Breast epithelium (tissue), 3 donors: ENCODE measurements around the gene BABAM2.

Experiments
- CTCF ChIP-seq, 3 donors: fragments of 450-650 bp; IDR thresholded peaks; one replicate each; pipeline ENCODE4 v1.5.1; 2016 to 2017; ENCODE audit warnings: antibody characterized with exemption in 3 of 3, mild to moderate bottlenecking in 3 of 3, moderate library complexity in 3 of 3
- POLR2A ChIP-seq: fragments of 450-650 bp; IDR thresholded peaks from one replicate; pipeline ENCODE4 v1.6.1; 2016; ENCODE audit warnings: antibody characterized with exemption, mild to moderate bottlenecking, moderate library complexity
- POLR2AphosphoS5 ChIP-seq, 3 donors: sonication (generic); formaldehyde crosslinking; IDR thresholded peaks; one replicate each; pipeline ENCODE4 v1.6.1; 2017; ENCODE audit warnings: antibody characterized with exemption in 3 of 3

- TF ChIP-seq CTCF (IDR thresholded peaks at IDR 0.05) (no peak), POLR2A (no peak), POLR2AphosphoS5 (IDR thresholded peaks at IDR 0.05) (no peak)
These were observed 69.8 kb downstream of the BABAM2 start for GRCh38 chr2:27960237-27960912.
